Inflammatory macrophage treated with lipopolysaccharide for 4 hours (primary cell): ENCODE results near the gene ACOT11.
"Not testable (repeated sequence)": the region's sequence is repeated elsewhere in the genome, so short reads cannot be mapped to it uniquely, and the experiment has no call there.

Experiments used
- DNase-seq: peaks from one replicate; pipeline ENCODE4 v3.0.0-alpha.2; 2020

The ACOT11 gene

DNA sequence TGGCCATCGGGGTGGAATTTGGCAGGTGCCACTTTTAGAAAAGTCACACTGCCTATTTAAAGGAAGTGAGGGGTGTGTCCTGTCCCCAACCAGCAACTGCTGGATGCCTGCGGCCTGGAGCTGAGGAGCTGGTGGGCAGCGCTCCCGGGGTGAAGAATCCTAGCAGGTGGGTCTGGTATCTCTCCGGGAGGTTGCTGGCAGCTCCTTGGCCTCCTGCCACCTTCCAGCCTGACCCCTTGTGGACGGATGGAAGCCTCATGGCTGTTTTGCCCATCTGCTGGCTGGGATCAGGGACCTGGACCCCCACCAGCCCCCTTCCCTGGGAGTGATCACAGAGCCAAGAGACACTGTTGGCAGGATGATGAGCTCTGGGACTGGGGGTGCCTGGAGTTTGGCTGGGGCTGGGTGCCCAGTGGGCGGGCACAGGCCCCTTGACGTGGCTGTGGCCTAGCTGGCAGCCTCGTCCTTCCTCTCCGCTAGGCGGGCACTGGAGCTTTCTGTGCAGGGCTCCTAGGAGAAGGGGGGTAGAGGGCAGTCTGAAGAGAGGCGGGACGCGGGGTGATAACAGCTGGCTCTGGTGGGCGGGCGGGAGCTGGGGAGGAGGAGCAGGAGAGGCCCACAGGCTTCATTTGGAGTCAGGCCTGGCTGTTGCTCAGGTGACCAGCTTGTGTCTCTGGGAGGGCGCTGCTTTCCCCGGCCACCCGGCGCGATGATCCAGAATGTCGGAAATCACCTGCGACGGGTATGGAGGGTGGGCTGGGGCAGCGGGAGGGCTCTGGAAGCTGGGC, at the start of gene ACOT11:
TSS of gene ACOT11 (plus strand) at position 628 of the 788 bp plus-strand sequence. CDS start at position 710, 82 bp downstream.
- peak; percentile 45 for DNase-seq

DNA sequence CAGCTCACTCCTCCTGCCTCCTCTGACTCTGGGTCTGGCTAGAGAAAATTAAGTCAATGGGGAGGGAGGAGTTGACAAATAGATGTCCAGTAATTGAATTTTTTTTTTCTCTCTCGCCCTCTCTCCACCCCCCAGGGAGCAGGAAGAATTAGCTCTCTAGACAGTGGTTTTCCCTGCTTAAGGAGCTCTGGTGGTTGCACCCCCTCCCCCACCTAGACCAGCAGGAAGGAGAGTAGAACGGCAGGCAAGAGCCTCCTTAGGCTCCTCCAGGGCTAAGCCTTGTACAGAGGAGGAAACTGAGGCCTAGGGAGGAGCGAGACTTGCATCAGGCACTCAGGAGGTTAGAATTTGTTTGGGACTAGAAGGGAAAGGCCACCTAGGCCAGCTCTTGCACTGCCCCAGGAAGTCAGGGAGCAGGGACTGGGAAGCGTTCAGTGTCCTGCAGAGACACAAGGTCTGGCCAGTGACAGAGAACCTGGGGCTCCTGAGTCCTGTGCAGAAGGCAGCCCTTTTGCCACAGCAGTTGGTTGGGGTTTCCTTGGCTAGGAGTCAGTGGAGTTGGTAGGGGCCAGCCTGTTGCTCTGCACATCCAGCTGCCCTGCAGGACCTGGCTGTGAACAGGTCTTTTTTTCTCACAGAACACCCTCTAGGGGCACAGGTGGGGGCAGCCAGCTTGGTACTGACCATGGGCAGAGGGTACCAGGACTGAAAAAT, 49.5 kb upstream of the ACOT11 start:
- no peak for DNase-seq

DNA sequence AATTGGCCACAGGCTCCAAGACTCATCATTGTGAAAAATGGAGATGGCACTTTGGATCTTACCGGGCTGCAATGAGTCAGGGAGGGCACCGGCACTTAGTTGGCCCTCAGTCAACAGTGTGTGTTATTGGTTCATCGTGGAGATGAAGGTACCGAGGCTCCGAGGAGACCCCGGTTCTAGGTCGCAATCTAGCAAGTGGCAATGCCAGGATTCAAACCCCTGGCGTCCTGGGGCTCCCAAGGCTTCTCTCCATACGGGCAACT, 49.0 kb upstream of the ACOT11 start:
- DNase-seq = no peak

DNA sequence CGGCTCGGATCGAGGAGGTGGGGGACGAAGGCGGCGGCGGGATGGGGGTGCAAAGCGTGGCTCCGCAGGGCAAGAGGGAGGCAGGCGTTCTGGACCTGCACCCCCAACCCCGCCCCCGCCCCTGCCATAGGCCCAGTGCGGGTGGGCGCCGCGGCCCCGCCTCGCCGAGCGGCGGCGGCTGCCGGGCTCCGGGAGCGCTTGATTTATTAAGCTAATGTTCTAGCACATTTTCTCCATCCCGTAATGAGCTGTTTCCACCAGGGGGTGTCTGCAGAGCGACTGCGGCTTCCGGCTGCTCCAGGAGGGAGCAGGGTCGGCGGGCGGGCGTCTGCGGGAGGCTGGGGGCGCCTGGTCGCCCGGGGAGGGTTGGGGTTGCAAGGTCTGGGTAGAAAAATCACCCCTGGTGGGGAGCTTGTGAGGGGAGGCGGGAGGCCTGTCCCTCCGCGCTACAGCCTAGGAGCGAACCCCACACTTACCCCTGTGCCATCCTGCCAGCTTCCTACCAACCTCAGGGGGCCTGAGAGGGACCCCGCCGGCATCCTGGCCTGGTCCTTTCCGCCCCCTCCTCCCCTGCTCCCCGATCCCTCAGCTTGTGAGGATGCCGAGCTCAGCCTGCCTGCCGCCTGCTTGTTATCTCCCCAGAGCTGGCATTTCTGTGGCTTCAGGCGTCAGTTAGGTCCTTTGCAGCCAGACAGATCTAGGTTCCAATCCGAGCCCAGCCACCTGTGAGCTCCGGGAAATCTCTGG, 48.5 kb upstream of the ACOT11 start:
- peak; percentile 43 for DNase-seq

DNA sequence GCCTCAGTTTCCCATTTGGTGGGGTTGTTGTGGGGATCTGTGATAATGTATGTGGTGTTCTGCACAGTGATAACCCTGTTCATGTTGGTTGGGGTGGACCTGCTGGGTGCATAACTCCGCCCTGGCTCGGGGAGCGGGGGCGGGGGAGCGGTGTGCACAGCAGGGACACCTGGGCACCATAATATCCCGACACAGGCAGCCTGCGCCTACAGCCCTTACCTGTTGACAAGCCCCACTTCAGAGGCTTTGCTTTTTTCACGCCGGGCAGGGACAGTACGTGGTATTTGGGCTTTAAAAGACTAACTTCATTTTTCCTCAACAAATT, 48.0 kb upstream of the ACOT11 start:
- no peak for DNase-seq

DNA sequence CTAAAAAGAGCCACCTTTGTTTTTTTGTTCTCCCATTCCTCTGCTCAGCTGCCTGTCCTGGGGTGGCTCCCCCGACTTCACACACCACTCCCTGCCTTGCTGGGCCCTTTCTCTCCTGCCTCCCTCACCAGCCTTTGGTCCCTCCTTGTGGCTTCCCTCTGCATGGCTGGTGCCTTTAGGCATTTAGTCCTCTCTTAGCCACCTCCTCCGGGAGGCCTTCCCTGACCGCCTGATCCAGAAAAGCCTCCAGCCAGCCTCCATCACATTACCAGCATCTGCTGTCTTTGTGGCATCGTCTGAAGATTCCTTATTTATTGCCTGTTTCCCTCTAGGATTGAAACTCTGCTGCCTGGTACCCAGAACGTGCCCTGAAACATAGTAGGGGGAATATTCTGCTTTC, 46.2 kb upstream of the ACOT11 start:
- no peak for DNase-seq

DNA sequence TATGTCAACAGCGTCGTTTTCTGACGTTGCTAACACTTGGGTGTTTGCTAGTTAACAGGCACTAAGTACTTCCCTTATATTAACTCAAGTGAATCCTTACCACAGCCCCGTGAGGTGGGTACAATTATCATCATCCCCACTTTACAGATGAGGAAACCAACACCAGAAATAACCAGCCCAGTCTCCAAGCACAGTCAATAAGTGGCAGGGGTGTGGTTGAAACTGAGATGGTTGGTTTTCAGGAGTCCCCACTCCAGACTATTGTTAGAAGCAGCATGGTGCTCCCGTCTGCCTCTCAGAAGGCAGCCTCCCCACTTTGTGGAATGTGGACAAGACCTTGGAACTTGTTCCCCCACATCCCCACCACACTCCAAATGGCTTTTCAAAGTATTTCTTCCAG, 45.7 kb upstream of the ACOT11 start:
- no peak for DNase-seq

DNA sequence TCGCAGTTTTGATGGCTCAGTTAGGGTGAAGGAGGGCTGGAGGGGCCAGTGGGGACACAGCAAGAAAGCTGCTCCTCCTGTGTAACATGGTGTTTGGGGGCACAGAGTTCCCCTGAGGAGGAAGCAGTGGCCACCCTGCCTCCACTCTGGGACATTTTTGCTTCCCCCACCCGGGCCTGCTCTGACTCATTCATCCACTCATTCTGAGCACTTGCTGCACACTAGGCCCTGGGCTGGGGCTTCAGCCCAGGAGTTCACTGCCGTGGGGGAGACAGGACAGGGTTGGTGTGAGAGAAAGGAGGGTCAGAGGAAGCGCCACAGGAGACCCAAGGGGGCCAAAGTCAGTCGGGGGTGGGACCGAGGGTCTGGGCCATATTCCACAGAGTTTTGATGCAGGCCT, 41.4 kb upstream of the ACOT11 start:
- no peak for DNase-seq

DNA sequence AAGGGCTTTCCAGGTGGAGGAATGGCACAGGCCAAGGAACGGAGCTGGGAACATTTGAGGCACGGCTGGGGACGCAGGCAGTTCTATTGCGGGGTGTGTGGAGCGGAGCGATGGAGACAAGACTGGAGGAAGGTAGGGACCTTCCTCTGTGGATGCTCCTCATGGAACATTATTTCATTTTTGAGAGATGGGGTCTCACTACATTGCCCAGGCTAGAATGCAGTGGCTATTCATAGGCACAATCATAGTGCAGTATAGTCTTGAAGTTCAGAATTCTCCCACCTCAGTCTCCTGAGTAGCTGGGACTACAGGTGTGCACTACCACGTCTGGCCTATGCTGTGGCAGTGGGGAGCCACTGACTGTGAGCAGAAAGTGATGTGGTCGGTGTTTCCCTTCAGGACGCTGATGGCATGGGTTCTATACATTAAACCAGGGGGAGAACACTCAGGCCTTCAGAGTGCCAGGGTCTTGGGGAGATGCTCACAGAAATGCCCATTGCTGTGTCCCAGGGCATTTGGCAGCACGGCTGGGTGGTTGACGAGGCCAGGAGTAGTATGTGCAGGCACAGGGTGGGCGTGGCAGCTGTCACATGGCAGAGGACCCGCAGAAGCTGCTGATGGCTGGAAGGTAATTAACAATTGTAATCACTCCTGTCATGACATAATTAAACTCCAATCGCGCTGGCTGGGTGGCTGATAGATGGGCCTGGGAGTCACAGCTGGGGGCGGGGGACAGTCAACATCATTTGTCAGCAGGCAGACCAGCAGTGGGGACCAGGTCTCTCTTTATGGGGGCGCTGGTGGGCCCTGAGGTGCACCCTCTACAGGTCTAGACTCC, 40.8 kb upstream of the ACOT11 start:
- DNase-seq = no peak

DNA sequence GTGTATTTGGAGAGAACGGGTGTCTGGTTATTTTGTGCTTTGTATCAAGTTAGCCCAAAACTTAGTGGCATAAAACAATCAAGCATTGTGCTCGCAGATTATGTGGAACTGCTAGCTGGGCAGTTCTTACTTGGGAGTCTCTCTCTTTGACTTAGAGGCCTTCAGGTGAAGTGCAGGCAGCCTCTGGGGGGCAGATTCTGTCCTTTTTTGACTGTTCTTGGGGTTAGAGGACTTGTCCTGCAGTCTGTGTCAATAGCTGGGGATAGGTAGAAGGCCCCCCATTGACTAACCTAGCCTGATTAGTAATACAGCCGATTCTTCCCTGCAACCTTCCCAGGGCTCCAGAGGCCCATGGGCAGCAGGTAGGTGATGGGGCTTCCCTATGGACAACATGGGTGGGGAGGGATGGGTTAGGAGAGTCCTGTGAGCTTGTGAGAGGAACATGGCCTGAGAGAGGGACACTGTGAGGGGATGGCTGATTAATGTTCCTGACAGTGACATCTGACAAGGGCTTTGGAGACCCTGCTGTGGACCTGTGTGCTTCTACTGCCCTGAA, 37.2 kb upstream of the ACOT11 start:
- no peak for DNase-seq

DNA sequence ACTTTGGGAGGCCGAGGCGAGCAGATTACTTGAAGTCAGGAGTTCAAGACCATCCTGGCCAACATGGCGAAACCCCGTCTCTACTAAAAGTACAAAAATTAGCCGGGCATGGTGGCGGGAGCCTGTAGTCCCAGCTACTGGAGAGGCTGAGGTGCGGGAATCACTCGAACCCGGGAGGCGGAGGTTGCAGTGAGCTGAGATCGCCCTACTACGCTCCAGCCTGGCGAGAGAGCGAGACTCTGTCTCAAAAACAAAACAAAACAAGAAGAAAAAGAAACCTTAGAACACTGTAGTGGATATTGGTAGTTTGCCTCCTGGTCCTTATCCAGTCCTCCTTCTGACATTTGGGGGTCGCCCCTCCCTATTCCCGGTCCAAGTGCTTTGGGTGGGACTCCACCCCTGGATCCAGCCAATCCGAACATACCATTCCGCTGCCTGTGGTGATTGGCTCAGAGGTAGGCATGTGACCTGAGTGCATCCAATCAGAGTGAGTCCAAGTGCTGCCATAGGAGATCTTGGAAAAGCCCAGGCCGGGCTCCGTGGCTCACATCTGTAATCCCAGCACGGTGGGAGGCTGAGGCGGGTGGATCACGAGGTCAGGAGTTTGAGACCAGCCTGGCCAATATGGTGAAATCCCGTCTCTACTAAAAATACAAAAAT, 34.0 kb upstream of the ACOT11 start:
- not testable (repeated sequence) for DNase-seq

DNA sequence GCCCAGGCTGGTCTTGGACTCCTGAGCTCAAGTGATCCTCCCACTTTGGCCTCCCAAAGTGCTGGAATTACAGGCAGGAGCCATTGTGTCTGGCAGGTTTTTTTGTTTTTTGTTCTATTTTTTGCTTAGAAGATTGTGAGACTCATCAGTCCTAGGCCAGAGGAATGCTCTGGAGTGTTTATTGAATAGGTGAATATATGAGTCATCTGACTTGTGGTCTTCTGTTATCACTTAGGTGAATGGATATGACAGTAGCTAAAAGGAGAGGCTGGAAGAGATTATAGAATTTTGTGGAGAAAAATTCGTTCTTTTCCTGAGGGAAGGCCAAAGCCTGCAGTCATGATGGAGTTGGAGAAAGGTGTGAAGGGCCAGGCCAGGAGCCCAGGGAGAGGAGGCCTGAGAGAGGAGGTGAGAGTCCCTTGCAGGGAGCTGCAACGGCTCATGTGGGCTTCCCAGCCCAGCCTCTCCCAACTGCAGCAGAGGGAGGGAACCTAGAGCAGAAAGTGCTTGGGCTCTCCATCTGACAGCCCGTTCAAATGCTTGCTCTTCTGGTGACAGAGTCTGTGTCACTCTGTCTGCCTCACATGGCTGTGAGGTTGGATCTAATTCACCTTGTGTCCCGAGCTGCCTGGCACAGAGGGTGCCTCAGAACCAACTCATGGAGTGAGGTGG, 31.6 kb upstream of the ACOT11 start:
- DNase-seq = no peak

DNA sequence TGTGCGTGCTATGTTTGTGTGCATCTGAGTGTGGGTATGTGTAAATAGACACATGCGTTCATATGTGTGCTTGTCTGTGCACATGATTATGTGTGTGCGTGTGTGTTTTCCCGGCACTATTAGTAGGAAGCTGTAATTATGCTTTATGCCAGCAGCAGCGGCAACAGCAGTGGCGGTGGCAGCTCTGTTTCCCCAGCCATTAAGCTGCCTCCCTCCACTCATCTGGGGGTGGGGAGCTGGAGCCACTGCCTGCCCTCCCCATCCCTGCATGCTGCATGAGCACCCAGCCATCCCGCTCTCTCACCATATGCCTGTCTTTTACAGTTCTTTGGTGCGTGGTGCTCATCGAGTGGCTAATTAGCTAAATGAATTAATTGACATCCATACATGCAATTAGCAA, 30.5 kb upstream of the ACOT11 start:
- no peak for DNase-seq

DNA sequence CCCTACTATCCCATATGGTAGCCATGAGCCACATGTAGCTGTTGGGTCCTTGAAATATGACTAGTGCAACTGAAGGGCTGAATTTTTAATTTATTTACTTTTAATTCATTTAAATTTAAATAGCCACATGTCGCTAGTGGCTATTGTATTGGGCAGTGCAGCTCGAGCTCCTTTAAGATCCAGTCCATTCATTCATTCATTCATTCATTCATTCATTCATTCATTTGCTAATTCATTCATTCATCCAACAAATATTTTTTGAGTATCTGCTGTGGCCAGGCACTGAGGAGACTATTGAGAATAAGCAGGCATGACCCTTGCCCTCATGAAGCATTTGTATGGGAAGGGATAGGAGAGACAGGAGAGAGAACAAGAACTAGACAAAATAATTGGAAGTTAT, 29.5 kb upstream of the ACOT11 start:
- no peak for DNase-seq

DNA sequence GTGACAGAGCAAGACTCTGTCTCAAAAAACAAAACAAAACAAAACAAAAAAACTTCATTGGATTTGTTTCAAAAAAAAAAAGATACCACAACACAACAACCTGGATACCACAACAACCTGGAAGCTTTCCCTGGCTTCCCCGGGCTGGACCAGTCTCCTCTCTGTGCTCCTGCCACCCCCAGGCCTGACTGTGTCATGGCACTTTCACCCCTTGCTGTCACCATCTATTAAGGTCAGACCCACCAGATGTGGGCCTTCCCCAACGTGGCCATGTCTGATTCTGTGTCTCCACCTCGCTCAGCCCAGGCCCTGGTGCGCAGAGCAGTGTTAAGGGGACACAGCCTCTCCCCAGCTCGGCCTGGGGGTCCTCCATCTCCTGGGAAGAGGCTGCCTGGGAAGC, 28.3 kb upstream of the ACOT11 start:
- no peak for DNase-seq

DNA sequence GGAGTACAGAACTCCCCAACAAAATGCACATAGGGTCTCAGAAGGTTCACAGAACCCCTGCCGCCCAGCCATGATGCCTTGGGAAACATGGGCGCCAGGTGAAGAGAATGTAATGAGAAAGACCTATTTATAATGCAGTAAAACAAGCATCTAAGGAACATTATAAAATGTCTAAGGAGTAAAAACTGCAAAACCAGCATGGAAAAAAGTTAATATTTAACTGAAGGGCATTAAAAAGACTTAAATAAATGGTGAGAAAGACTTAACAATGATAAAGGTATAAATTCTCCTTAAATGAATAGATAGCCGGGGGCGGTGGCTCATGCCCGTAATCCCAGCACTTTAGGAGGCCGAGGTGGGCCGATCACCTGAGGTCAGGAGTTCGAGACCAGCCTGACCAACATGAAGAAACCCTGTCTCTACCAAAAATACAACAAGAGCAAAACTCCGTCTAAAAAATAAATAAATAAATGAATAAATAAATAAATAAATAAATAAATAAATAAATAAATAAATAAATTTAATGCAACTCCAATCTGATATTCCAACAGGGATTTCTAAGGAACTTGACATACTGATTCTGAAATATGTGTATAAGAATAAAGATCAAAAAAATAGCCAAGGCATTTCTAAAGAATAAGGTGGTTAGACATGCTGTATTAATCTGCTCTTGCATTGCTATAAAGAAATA, 27.3 kb upstream of the ACOT11 start:
- DNase-seq = no peak

DNA sequence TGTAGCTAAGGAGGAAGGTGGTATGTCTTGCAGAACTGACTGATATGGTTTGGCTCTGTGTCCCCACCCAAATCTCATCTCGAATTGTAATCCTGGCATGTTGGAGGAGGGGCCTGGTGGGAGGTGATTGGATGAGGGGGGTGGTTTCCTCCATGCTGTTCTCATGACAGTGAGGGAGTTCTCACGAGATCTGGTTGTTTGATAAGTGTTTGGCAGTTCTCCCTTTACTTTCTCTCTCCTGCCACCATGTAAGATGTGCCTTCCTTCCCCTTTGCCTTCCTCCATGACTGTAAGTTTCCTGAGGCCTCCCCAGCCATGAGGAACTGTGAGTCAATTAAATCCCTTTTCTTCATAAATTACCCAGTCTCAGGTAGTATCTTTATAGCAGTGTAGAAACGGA, 21.5 kb upstream of the ACOT11 start:
- not testable (repeated sequence) for DNase-seq

DNA sequence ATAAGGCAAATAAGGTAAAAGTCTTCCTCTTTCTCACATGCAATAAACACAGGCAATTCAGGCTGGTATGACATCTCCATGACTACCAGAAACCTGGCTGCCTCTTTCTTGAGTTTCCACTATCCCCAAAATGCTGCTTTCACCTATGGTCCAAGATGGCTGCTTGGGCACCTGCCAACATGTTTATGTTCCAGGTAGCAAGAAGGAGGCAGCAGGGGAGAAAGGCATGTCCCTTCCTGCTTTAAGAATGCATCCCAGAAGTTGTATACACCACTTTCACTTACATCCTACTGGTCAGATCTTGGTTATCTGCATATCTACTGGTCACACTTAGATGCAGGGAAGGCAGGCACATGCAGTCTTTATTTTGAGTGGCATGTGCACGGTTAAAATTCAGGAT, 19.4 kb upstream of the ACOT11 start:
- no peak for DNase-seq

DNA sequence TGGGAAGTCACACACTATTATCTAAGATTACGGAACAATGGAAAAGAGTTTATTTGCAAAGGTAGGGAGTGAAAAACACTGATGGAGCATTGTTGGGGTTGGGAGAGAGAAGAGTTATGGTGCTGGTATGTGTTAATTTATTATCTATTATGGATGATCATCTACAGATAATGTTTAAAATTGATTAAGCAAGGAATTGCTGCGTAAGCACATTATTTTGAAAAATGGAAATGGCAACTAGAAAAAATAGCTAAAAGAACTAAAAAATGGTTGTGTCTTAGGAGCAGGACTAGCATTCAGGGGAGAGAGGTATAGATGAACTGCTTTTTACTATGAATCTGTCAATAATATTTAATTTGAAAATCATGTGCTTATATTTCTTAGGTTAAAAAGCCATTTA, 16.0 kb upstream of the ACOT11 start:
- DNase-seq = no peak

DNA sequence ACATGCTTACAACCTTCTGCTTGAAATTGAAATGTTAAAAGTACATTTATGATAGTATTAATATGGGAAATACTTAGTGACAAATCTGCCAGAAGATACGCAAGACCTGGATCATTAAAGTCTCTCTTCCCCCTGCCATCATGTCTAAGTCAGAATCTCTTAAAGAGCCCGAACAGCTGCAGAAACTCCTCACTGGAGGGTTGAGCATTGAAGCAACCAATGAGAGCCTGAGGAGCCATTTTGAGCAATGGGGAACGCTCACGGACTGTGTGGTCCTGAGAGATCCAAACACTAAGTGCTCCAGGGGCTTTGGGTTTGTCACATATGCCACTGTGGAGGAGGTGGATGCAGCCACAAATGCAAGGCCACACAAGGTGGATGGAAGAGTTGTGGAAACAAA, 11.4 kb upstream of the ACOT11 start:
- not testable (repeated sequence) for DNase-seq

DNA sequence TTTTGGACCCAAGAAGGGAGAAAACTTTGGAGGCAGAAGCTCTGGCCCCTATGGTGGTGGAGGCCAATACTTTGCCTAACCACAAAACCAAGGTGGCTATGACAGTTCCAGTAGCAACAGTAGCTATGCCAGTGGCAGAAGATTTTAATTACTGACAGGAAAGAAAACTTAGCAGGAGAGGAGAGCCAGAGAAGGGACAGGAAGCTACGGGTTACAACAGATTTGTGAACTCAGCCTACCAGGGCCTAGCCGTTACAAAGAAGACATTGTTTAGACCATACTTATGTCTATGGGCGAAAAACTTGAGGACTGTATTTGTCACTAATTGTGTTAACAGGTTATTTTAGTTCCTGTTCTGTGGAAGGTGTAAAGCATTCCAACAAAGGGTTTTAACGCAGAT, 10.4 kb upstream of the ACOT11 start:
- no peak for DNase-seq
